ENCODE results near the gene TAS2R16. TPM values are rescaled to one million over a fixed set of nuclear protein-coding genes. Genes with fewer than 3 reads are reported as not detected.

The TAS2R16 gene
- total RNA-seq, 1 experiment from 2014 or later = not detected

DNA sequence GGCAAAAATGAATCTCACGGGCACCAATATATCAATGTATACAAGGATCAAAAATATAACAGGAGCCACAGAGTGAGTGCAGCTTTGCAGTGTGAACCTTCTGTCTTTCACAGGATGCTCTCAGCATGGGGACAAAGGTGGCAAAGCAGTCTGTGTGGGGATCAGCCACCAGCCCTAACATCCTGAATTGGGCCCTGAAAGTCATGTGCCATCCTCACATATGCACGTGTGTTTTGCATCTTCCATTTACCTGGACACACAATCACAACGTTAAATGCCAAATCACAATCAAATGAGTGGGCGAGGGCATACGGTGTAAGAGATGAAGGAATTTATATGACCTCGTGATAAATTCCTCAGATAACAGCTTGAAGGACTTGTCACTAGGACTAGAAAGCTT lies 6.5 kb downstream of the TAS2R16 start:
- TF ChIP-seq, protein P1, sequence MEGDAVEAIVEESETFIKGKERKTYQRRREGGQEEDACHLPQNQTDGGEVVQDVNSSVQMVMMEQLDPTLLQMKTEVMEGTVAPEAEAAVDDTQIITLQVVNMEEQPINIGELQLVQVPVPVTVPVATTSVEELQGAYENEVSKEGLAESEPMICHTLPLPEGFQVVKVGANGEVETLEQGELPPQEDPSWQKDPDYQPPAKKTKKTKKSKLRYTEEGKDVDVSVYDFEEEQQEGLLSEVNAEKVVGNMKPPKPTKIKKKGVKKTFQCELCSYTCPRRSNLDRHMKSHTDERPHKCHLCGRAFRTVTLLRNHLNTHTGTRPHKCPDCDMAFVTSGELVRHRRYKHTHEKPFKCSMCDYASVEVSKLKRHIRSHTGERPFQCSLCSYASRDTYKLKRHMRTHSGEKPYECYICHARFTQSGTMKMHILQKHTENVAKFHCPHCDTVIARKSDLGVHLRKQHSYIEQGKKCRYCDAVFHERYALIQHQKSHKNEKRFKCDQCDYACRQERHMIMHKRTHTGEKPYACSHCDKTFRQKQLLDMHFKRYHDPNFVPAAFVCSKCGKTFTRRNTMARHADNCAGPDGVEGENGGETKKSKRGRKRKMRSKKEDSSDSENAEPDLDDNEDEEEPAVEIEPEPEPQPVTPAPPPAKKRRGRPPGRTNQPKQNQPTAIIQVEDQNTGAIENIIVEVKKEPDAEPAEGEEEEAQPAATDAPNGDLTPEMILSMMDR (IDR thresholded peaks at IDR 0.05; ENCODE audit: unreplicated experiment) = no peak
- intact Hi-C loops (cut with micrococcal nuclease; ENCODE audit: unreplicated experiment) = no loop called here
- no peak overlapping the region for H3K4me3 Mint-ChIP-seq (ENCODE audit: low read depth, unreplicated experiment)
- no peaks in the 10 kb centered on the region for H3K36me3 Mint-ChIP-seq (ENCODE audit: insufficient read depth, unreplicated experiment)
- CTCF ChIA-PET = no interaction called here
- no peak for DNase-seq
- H3K27ac Mint-ChIP-seq (ENCODE audit: unreplicated experiment) = no peak overlapping the region
- H3K9me3 Mint-ChIP-seq (ENCODE audit: low read depth, unreplicated experiment) = no peaks in the 10 kb centered on the region
- H3K4me1 Mint-ChIP-seq (ENCODE audit: low read depth, unreplicated experiment) = no peaks in the 10 kb centered on the region
- no TSS peak for BruUV-seq (replicated peaks)
- peaks cover 14% of the 10 kb centered on the region for H3K27me3 Mint-ChIP-seq (ENCODE audit: unreplicated experiment)

DNA sequence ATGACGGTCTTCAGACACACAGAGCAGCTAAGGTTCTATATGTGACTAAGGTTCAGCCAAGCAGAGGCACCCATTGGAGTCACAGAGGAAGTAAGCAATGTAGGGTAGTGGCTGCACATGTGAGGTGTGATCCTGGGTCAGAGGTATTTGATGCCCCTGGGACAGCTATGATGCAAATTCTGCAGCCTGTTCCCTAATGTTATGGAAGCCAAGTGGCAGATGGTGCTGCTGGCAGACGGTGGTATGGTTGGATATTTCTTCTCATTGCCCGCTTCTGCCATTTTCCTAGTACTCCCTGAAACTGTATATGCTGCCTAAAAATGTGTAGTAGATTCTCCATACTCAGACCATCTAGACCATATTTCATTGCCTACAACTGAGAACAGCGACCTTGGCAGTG lies 7.2 kb downstream of the TAS2R16 start:
- intact Hi-C loops (cut with micrococcal nuclease; ENCODE audit: unreplicated experiment) = no loop called here
- TF ChIP-seq, protein P1 (IDR thresholded peaks at IDR 0.05; ENCODE audit: unreplicated experiment) = no peak
- Mint-ChIP-seq H3K36me3 (ENCODE audit: insufficient read depth, unreplicated experiment) (no peaks in the 10 kb centered on the region), H3K4me1 (ENCODE audit: low read depth, unreplicated experiment) (no peaks in the 10 kb centered on the region), H3K9me3 (ENCODE audit: low read depth, unreplicated experiment) (no peaks in the 10 kb centered on the region), H3K27me3 (ENCODE audit: unreplicated experiment) (peaks cover 7% of the 10 kb centered on the region), H3K4me3 (ENCODE audit: low read depth, unreplicated experiment) (no peak overlapping the region), H3K27ac (ENCODE audit: unreplicated experiment) (no peak overlapping the region)
- DNase-seq = no peak
- CTCF ChIA-PET = no interaction called here
- BruUV-seq (replicated peaks) = no TSS peak

GRCh38 chr7:122987463-122987862 lies 8.0 kb downstream of the TAS2R16 start:
- no peak for DNase-seq
- H3K4me3 Mint-ChIP-seq (ENCODE audit: low read depth, unreplicated experiment) = no peak overlapping the region
- intact Hi-C loops (cut with micrococcal nuclease; ENCODE audit: unreplicated experiment) = no loop called here
- no peak overlapping the region for H3K27ac Mint-ChIP-seq (ENCODE audit: unreplicated experiment)
- H3K27me3 Mint-ChIP-seq (ENCODE audit: unreplicated experiment) = no peaks in the 10 kb centered on the region
- no peaks in the 10 kb centered on the region for H3K4me1 Mint-ChIP-seq (ENCODE audit: low read depth, unreplicated experiment)
- no peaks in the 10 kb centered on the region for H3K9me3 Mint-ChIP-seq (ENCODE audit: low read depth, unreplicated experiment)
- H3K36me3 Mint-ChIP-seq (ENCODE audit: insufficient read depth, unreplicated experiment) = no peaks in the 10 kb centered on the region
- CTCF ChIA-PET = no interaction called here
- TF ChIP-seq, protein P1 (IDR thresholded peaks at IDR 0.05; ENCODE audit: unreplicated experiment) = no peak
- no TSS peak for BruUV-seq (replicated peaks)

GRCh38 chr7:122984021-122984420 lies 11.5 kb downstream of the TAS2R16 start:
- no peak overlapping the region for H3K27ac Mint-ChIP-seq (ENCODE audit: unreplicated experiment)
- H3K27me3 Mint-ChIP-seq (ENCODE audit: unreplicated experiment) = no peaks in the 10 kb centered on the region
- no peak overlapping the region for H3K4me3 Mint-ChIP-seq (ENCODE audit: low read depth, unreplicated experiment)
- no peaks in the 10 kb centered on the region for H3K36me3 Mint-ChIP-seq (ENCODE audit: insufficient read depth, unreplicated experiment)
- DNase-seq = no peak
- no TSS peak for BruUV-seq (replicated peaks)
- CTCF ChIA-PET = no interaction called here
- TF ChIP-seq, protein P1 (IDR thresholded peaks at IDR 0.05; ENCODE audit: unreplicated experiment) = no peak
- H3K4me1 Mint-ChIP-seq (ENCODE audit: low read depth, unreplicated experiment) = no peaks in the 10 kb centered on the region
- no peaks in the 10 kb centered on the region for H3K9me3 Mint-ChIP-seq (ENCODE audit: low read depth, unreplicated experiment)
- intact Hi-C loops (cut with micrococcal nuclease; ENCODE audit: unreplicated experiment) = no loop called here

DNA sequence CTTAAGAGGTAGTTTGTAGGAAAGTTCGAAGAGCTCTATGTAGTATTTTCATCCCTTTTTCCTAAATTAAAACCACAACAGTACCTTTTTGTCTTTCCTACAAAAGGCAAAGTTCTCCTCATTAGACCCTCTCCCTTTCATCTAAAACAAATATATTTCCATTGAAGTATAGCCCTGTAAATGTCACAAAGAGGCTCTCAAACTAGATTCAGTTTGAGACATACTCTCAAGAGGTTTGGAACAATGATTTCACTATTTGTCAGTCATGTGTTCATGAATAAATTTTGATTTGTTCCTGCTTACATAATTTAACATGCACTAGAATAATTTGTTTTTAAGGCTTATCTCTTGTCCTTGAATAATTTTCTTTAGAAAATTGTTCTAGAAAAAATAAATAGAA lies 12.2 kb downstream of the TAS2R16 start:
- CTCF ChIA-PET = no interaction called here
- TF ChIP-seq, protein P1 (IDR thresholded peaks at IDR 0.05; ENCODE audit: unreplicated experiment) = no peak
- H3K4me3 Mint-ChIP-seq (ENCODE audit: low read depth, unreplicated experiment) = no peak overlapping the region
- no TSS peak for BruUV-seq (replicated peaks)
- intact Hi-C loops (cut with micrococcal nuclease; ENCODE audit: unreplicated experiment) = no loop called here
- H3K27me3 Mint-ChIP-seq (ENCODE audit: unreplicated experiment) = no peaks in the 10 kb centered on the region
- no peak for DNase-seq
- no peak overlapping the region for H3K27ac Mint-ChIP-seq (ENCODE audit: unreplicated experiment)
- H3K9me3 Mint-ChIP-seq (ENCODE audit: low read depth, unreplicated experiment) = no peaks in the 10 kb centered on the region
- no peaks in the 10 kb centered on the region for H3K4me1 Mint-ChIP-seq (ENCODE audit: low read depth, unreplicated experiment)
- H3K36me3 Mint-ChIP-seq (ENCODE audit: insufficient read depth, unreplicated experiment) = no peaks in the 10 kb centered on the region

Data from Calu3 (cell line).